CD4-positive, alpha-beta T cell (primary cell): Measurements from ENCODE around the gene SLC36A1. TPM values are rescaled to one million over a fixed set of nuclear protein-coding genes. Genes with fewer than 3 reads are reported as not detected.

ENCODE experiments used
- ATAC-seq: fragments of 200-7000 bp; cut with Tn5 transposase; one replicate; pipeline ENCODE4 v1.10.0; 2022; ENCODE audit warnings: mild to moderate bottlenecking; ENCODE audit not compliant: poor library complexity
- CTCF ChIA-PET: fragments of 350-600 bp; sonication (Branson Sonifier 250); formaldehyde crosslinking; loops from one replicate; lab custom pipeline; 2021; ENCODE audit warnings: antibody characterized with exemption, inconsistent platforms; lab: Charles Lee
- POLR2A ChIA-PET: fragments of 350-600 bp; sonication (Branson Sonifier 250); formaldehyde crosslinking; loops from one replicate; lab custom pipeline; 2021; ENCODE audit warnings: antibody characterized with exemption, inconsistent platforms; lab: Charles Lee
- DNase-seq, 14 experiments: peaks; one replicate each; pipeline ENCODE4 v3.0.0-alpha.2; 2013 to 2020; ENCODE audit warnings: mixed read lengths in 2 of 14
- H3K27ac ChIP-seq, 2 donors: one replicate each; pipeline versions ENCODE4 v1.5.1 to v1.7.0; 2013; ENCODE audit warnings: low read length in 2 of 2, low read depth in 1 of 2, mild to moderate bottlenecking in 1 of 2
- H3K27me3 ChIP-seq, 2 experiments: 1 replicate in 1 of 2; 2 replicates in 1 of 2; pipeline versions ENCODE4 v1.6.1 to v1.7.0; 2013; ENCODE audit warnings: low read length in 2 of 2, control low read depth in 1 of 2, mild to moderate bottlenecking in 1 of 2, moderate library complexity in 1 of 2; ENCODE audit not compliant: insufficient read depth in 2 of 2, control insufficient read depth in 1 of 2
- H3K36me3 ChIP-seq: one replicate; pipeline ENCODE4 v1.6.1; 2013; ENCODE audit warnings: low read length, control low read depth; ENCODE audit not compliant: insufficient read depth
- H3K4me1 ChIP-seq: one replicate; pipeline ENCODE4 v1.6.1; 2013; ENCODE audit warnings: low read length, control low read depth; ENCODE audit not compliant: insufficient read depth
- H3K4me3 ChIP-seq: one replicate; pipeline ENCODE4 v1.5.1; 2013; ENCODE audit warnings: mild to moderate bottlenecking, low read length, moderate library complexity
- H3K9me3 ChIP-seq, 2 experiments: 1 replicate in 1 of 2; 2 replicates in 1 of 2; pipeline versions ENCODE4 v1.6.1 to v1.7.0; 2013; ENCODE audit warnings: low read length in 2 of 2, mild to moderate bottlenecking in 2 of 2, control low read depth in 1 of 2, moderate library complexity in 1 of 2; ENCODE audit not compliant: control insufficient read depth in 1 of 2, insufficient read depth in 1 of 2
- H3K27ac Mint-ChIP-seq: one replicate; pipeline ENCODE4 v1.8.0; 2020; ENCODE audit warnings: mixed read lengths
- H3K27me3 Mint-ChIP-seq: one replicate; pipeline ENCODE4 v1.8.0; 2021; ENCODE audit warnings: mixed read lengths
- H3K36me3 Mint-ChIP-seq: one replicate; pipeline ENCODE4 v1.8.0; 2021; ENCODE audit warnings: low read depth, mixed read lengths
- H3K4me1 Mint-ChIP-seq: one replicate; pipeline ENCODE4 v1.8.0; 2021; ENCODE audit warnings: low read depth, mixed read lengths
- H3K4me3 Mint-ChIP-seq: one replicate; pipeline ENCODE4 v1.8.0; 2020; ENCODE audit warnings: mild to moderate bottlenecking, mixed read lengths
- H3K9me3 Mint-ChIP-seq: one replicate; pipeline ENCODE4 v1.8.0; 2020; ENCODE audit warnings: mixed read lengths
- CTCF ChIP-seq: fragments of 200-600 bp; IDR thresholded peaks from one replicate; pipeline ENCODE4 v1.8.0; 2022; ENCODE audit warnings: antibody characterized with exemption, mild to moderate bottlenecking
- intact Hi-C, 2 experiments: fragments of 100-400 bp; cut with DNase I in 1 of 2; cut with micrococcal nuclease in 1 of 2; formaldehyde crosslinking; loops; one replicate each; pipeline versions ENCODE4 v1.15.1 to v1.9.0; 2023 to 2025; cut with DNase I, micrococcal nuclease
- total RNA-seq, 174 experiments: library from RNA in 2 of 174; stranded (reverse) in 2 of 174; gene quantifications; one replicate each; pipeline ENCODE4 v1.2.3 and lab custom pipeline; 2021 to 2026

Gene SLC36A1
- total RNA-seq, 2 experiments from 2014 or later: 2.2 to 2.8 TPM

GRCh38 chr5:151528153-151528552, 80.8 kb downstream of the SLC36A1 start:
- peaks cover 0 to 6% of the 10 kb centered on the region in 2 experiments for H3K9me3 ChIP-seq
- no peaks in the 10 kb centered on the region for H3K4me1 ChIP-seq
- H3K36me3 Mint-ChIP-seq: no peaks in the 10 kb centered on the region
- no peak overlapping the region for H3K27ac ChIP-seq
- intact Hi-C loops: no loop called here
- H3K27me3 ChIP-seq: peaks cover 0 to 2% of the 10 kb centered on the region in 2 experiments
- peaks cover 5% of the 10 kb centered on the region for H3K27me3 Mint-ChIP-seq
- ATAC-seq: no peak
- ChIA-PET POLR2A (no interaction called here), CTCF (no interaction called here)
- no peaks in the 10 kb centered on the region for H3K9me3 Mint-ChIP-seq
- H3K4me3 Mint-ChIP-seq: no peak overlapping the region
- no peak for DNase-seq
- TF ChIP-seq CTCF: no peak
- no peaks in the 10 kb centered on the region for H3K36me3 ChIP-seq
- no peaks in the 10 kb centered on the region for H3K4me1 Mint-ChIP-seq
- no peak overlapping the region for H3K4me3 ChIP-seq
- H3K27ac Mint-ChIP-seq: no peak overlapping the region

GRCh38 chr5:151528996-151529395, 81.6 kb downstream of the SLC36A1 start:
- Histone ChIP-seq H3K36me3 (no peaks in the 10 kb centered on the region), H3K4me3 (no peak overlapping the region), H3K27me3 (peaks cover 0 to 2% of the 10 kb centered on the region in 2 experiments), H3K4me1 (no peaks in the 10 kb centered on the region), H3K27ac (no peak overlapping the region), H3K9me3 (peaks cover 0 to 6% of the 10 kb centered on the region in 2 experiments)
- no peak for TF ChIP-seq CTCF
- POLR2A ChIA-PET: no interaction called here
- H3K27ac Mint-ChIP-seq: no peak overlapping the region
- intact Hi-C loops: no loop called here
- no peaks in the 10 kb centered on the region for H3K9me3 Mint-ChIP-seq
- no peak for ATAC-seq
- no peak for DNase-seq
- H3K36me3 Mint-ChIP-seq: no peaks in the 10 kb centered on the region
- no peaks in the 10 kb centered on the region for H3K4me1 Mint-ChIP-seq
- no peak overlapping the region for H3K4me3 Mint-ChIP-seq
- CTCF ChIA-PET: no interaction called here
- peaks cover 5% of the 10 kb centered on the region for H3K27me3 Mint-ChIP-seq

- Mint-ChIP-seq H3K9me3 (no peaks in the 10 kb centered on the region), H3K4me1 (no peaks in the 10 kb centered on the region), H3K4me3 (no peak overlapping the region), H3K36me3 (no peaks in the 10 kb centered on the region), H3K27ac (no peak overlapping the region), H3K27me3 (peaks cover 5% of the 10 kb centered on the region)
- no peak overlapping the region for H3K4me3 ChIP-seq
- H3K4me1 ChIP-seq: no peaks in the 10 kb centered on the region
- CTCF ChIA-PET: no interaction called here
- DNase-seq: no peak
- H3K36me3 ChIP-seq: no peaks in the 10 kb centered on the region
- no peak overlapping the region for H3K27ac ChIP-seq
- intact Hi-C loops: no loop called here
- H3K9me3 ChIP-seq: peaks cover 0 to 6% of the 10 kb centered on the region in 2 experiments
- no peak for TF ChIP-seq CTCF
- ATAC-seq: no peak
- H3K27me3 ChIP-seq: peaks cover 0 to 2% of the 10 kb centered on the region in 2 experiments
- POLR2A ChIA-PET: no interaction called here
Observed at GRCh38 chr5:151531581-151531980, 84.2 kb downstream of the SLC36A1 start.
